Hematopoietic multipotent progenitor cell treated with erythropoietin and hydrocortisone succinate and interleukin-3 and kit ligand, for 8 days (in vitro differentiated cells): ENCODE results near the gene ATXN7L1.
A peak's percentile ranks its signal among the peaks of the same experiment; 100 is the strongest.
"Not testable (repeated sequence)": the region's sequence is repeated elsewhere in the genome, so short reads cannot be mapped to it uniquely, and the experiment has no call there.

Experiments
- DNase-seq: peaks from one replicate; pipeline ENCODE4 v3.0.0-alpha.2; 2015

Gene ATXN7L1

DNA sequence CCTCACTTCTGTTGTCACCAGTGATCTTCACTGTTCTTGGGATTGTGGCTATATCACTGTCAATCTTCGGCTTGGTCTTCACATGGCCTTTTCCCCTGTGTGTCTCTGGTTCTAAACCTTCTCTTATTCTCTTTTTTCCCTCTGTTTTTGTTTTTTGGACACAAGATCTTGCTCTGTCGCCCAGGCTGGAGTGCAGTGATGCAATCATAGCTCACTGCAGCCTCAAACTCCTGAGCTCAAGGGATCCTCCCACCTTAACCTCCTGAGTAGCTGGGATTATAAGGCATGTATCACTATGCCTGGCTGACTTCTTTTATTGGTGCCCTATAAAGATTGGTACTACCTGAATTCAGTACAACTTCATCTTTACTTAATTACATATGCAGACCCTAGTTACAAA lies 151.7 kb downstream of the ATXN7L1 start:
- no peak for DNase-seq

DNA sequence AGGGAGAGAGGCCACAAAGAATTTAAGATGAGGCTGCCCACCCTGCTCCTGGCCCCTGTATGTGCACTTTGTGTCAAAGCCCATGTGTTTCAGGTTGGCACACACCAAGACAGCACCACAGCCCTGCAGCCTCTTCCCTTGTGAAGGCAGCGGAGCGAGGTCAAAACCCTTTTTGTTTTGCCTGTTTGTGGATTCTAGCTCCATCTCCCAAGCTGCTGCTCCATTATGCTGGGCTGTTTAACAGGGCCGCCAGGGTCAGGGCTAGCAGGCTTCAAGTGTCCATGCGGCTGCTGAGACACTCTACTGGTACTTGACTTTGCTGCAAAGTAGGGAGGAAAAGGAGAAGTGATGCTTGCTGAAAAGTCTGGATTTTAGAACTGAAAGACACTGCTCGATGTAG lies 152.8 kb downstream of the ATXN7L1 start:
- DNase-seq: no peak

DNA sequence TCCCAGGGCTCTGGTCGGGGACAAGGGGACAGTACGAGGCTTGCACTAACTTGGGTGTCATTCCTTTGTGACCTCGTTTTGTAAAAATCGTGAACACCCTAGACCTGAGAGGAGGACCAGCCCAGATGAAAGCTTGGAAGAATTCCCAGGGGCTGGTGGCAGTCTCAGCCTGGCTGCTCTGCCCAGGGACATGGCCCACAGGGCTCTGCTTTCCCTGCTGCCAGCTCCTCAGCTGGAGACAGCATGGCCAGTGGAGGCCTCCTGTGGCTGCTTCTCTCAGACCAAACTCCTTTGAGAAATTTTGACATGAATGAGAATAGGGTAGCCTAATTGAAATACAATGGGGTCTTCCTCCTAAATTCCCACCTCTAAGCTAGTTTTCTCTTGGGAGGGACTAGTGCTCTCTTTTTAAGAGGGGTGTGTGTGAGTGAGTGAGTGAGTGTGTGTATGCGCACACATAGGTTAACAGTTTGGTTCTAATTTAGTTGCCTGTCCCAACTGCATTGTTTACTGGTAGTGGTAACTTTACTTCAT lies 154.8 kb downstream of the ATXN7L1 start:
- DNase-seq: no peak

- DNase-seq: no peak
These were observed 156.5 kb downstream of the ATXN7L1 start for GRCh38 chr7:105719919-105720318.

- no peak for DNase-seq
These were observed 157.0 kb downstream of the ATXN7L1 start for GRCh38 chr7:105719395-105719794.

DNA sequence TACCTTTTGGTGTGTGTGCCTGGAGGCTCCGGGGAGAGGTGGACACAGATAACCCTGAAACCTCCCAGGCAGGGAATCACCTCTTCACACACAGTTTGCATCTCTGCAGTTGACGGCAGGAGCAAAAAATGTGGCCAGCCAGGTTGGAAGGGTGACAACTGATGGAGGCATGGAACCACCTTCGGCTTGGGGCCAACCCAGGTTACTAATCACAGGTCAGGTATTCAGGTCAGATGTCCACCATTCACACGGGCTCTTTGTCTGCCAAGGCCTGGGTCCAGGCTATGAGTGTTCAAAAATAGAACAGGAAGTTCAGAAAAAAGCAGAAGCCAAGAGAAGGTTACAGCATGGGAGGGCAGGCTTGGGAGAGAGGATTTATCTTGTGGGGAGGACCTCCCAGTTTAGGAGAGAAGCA lies 157.9 kb downstream of the ATXN7L1 start:
- DNase-seq: no peak

GRCh38 chr7:105715528-105715927 lies 160.9 kb downstream of the ATXN7L1 start:
- no peak for DNase-seq

GRCh38 chr7:105713488-105714465 lies 162.6 kb downstream of the ATXN7L1 start:
- DNase-seq: no peak

- DNase-seq: no peak
These were observed 163.5 kb downstream of the ATXN7L1 start for GRCh38 chr7:105712877-105713276.

DNA sequence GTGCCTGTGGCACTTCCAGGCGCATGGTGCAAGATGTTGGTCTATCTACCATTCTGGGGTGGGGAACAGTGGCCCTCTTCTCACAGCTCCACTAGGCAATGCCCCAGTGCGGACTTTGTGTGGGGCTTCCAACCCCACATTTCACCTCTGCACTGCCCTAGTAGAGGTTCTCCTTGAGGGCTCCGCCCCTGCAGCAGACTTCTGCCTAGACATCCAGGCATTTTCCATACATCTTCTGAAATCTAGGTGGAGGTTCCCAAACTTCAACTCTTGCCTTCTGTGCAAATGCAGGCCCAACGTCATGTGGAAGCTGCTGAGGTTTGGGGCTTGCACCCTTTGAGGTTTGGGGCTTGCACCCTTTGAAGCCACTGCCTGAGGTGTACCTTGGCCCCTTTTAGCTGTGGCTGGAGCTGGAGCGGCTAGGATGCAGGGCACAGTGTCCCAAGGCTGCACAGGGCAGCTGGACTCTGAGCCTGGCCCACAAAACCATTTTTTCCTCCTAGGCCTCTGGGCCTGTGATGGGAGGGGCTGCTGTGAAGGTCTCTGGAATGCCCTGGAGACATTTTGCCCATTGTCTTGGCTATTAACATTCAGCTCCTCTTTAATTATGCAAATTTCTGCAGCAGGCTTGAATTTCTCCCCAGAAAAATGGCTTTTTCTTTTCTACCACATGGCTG lies 164.5 kb downstream of the ATXN7L1 start:
- DNase-seq: no peak

DNA sequence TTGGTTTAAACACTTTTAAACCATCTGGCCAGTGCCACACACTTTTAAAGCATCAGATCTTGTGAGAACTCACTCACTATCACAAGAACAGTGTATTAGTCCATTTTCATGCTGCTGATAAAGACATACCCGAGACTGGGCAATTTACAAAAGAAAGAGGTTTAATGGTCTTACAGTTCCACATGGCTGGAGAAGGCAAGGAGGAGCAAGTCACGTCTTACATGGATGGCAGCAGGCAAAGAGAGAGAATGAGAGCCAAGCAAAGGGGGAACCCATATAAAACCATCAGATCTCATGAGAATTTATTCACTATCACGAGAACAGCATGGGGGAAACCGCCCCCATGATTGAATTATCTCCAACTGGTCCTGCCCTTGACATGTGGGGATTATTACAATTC lies 165.7 kb downstream of the ATXN7L1 start:
- DNase-seq: not testable (repeated sequence)

DNA sequence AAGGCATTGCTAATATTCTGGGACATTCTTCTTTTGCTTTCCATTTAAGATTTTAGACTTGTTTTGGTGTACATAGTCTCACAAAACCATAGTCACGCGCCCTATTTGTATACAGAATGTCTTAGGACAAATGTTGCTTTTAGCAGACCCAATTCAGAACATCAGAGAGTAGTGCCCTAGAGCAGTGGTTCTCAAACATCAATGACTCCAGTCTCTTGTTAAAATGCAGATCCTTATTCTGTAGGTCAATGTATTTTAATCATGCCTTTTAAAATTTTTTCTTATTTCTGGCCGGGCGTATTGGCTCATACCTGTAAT lies 167.7 kb downstream of the ATXN7L1 start:
- DNase-seq: no peak

DNA sequence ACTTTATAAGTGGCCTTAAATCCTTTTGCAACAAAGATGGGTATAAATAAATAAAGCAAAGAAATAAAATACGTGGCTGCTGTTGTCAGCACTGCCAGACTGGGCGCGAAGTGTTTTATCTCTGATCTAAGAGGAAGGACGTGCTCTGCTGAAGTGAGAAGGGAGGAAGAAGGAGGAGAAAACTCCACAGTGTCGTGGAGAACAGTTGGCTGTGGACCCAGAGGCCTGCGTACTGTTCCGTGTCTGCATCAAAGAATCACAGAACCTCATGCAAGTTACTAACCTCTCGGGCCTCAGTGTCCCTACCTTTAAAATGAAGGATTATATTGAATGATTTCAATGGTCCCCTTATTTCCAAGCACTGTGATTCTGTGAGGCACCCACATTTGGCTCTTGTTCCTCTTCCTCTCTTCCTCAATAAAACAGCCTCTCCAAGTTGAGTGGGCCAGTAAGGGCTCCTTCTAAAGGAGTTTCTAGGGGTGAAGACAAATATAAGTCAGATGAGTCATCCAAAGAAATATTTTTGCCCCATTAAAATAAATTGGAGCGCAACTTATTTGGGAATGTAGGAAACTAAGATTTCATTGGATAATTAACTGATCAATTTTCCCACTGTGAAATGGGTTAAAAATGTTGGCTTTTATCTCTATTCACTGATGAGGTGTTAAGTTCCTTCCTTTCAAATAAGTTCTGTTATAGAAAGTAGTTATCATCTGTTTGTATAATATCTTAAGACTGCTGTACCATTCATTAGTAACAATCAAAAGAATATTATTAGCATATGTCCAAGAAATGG lies 168.2 kb downstream of the ATXN7L1 start:
- peak; percentile 6 for DNase-seq

DNA sequence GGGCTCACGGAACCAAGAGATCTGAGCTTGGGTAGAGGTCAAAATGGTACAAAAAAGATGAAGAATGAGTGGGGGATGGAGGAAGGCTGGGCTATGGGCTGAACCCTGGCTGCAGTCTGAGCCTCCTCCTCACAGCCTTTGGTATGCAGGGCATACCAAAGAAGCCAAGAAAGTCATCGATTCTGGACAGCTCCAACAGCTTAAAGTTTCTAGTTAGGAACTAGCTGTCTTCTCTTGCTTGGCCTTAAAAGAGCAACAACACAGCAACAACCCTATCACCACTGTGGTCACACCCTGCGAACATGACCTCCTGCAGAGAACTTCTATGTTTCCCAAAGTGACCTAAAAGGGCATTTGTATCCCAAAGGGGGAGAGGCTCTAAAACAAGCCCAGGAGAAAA lies 169.0 kb downstream of the ATXN7L1 start:
- no peak for DNase-seq

- no peak for DNase-seq
These were observed 171.0 kb downstream of the ATXN7L1 start for GRCh38 chr7:105705427-105705826.

GRCh38 chr7:105703207-105703930 lies 173.0 kb downstream of the ATXN7L1 start:
- DNase-seq: no peak

DNA sequence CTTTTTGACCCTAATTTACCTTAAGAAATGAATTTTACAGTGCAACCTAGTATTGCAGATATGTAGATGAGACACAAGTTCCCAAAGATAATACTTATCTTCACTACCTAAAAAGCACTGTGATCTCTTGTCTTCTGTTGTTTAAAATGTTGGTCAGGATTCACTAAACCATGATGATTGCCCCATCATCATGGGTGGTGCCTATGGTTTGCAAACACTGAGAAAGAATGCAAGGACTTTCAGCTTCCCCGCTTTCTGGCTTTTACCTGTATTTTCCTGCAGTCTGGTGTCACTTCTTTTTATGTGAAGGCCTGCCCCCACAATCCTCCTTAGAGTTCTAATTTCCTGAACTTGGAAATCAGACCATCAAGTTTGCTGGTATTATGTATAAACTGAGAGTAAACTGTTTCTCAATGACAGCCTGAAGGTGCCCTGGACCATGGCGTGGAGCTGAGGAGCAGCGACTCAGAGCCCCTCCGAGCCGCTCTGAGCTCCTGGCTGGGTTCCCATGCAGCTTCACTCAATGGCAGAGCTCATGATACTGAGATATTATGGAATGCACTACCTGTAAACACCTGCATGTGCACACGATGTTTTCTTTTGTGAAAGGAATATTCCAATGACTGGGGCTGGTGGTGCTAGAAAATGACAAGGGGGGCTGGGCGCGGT lies 176.7 kb downstream of the ATXN7L1 start:
- DNase-seq: no peak

DNA sequence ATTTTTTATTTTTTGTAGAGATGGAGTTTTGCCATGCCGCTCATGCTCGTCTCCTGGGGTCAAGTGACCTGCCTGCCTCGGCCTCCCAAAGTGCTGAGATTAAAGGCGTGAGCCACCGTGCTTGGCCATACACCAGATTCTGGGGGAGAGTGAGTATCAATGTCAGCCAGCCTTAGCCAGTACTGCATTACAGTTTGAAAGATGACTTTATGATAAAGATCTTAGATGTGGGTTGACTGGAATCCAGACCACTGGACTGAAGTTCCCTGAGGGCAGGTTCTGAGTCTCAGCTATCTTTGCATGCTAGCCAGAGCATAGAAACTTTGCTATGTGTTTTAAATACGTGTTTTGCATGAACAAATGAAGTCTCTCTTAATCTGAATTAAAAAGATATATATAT lies 177.9 kb downstream of the ATXN7L1 start:
- no peak for DNase-seq

GRCh38 chr7:105697753-105698152 lies 178.6 kb downstream of the ATXN7L1 start:
- no peak for DNase-seq

DNA sequence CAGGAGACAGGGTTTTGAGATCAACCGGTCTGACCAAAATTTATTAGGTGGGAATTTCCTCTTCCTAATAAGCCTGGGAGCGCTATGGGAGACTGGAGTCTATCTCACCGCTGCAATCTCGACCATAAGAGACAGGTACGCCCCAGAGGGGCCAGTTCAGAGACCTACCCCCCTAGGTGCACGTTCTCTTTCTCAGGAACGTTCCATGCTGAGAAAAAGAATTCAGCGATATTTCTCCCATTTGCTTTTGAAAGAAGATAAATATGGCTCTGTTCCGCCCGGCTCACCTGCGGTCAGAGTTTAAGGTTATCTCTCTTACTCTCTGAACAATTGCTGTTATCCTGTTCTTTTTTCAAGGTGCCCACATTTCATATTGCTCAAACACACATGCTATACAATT lies 179.2 kb downstream of the ATXN7L1 start:
- DNase-seq: not testable (repeated sequence)

- DNase-seq: no peak
These were observed 182.8 kb downstream of the ATXN7L1 start for GRCh38 chr7:105693576-105693975.
